ENCODE measurements around the gene VPS8. TPM values are rescaled to one million over a fixed set of nuclear protein-coding genes. Genes with fewer than 3 reads are reported as not detected.

Gene VPS8
- total and polyA plus RNA-seq, 2 of the 13 experiments (the other 11 are each of a cell fraction or from before 2014, with no cell fraction given), result 14.2 to 35.1 TPM

DNA sequence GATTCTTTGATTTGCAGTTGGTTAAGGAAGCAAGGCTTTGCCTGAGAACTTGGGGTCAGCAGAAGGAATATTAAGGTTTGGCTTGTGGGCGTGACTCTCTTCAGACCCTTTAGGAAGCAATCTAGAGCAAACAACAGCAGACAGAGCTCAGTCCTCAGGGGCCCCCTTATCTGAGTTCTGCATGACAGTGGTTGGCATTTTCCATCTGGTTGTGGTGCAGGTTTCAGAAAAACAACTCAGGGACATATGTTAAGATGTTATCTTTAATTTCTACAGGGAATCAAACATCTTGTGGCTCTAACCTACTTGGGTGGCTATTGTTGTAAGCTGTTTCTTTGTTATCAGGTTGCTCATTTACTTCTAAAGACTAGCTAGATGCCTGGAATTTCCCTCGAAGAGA lies 141.4 kb downstream of the VPS8 start:
- Histone ChIP-seq H4K20me1 (ENCODE audit: insufficient read depth, low read length) (no peaks in the 10 kb centered on the region), H3K4me1 (ENCODE audit: insufficient read depth, low read length) (0 out of 2 replicates have a peak, but pooled peaks cover 7% of the 10 kb centered on the region), H3K9ac (ENCODE audit: insufficient read depth, low read depth, low read length) (no peak overlapping the region), H3K27me3 (ENCODE audit: control insufficient read depth in 1 of 2, insufficient read depth in 2 of 2, low read length in 2 of 2) (no peaks in the 10 kb centered on the region), H3K9me3 (ENCODE audit: low read length) (no peaks in the 10 kb centered on the region), H3K79me2 (ENCODE audit: insufficient read depth, low read length) (no peaks in the 10 kb centered on the region), H3K4me2 (ENCODE audit: low read depth, low read length) (no peak overlapping the region), H3K27ac (ENCODE audit: extremely low read length, insufficient read depth, low read length) (no peak overlapping the region), H3K36me3 (replicated peaks in 1 of 2; ENCODE audit: control insufficient read depth in 1 of 2, insufficient read depth in 2 of 2, low read length in 2 of 2) (no peaks in the 10 kb centered on the region), H3K4me3 (replicated peaks in 1 of 3; ENCODE audit: insufficient read depth in 1 of 3, low read depth in 2 of 3, low read length in 3 of 3) (no peak overlapping the region), H2AFZ (ENCODE audit: low read length) (no peak overlapping the region)
- in situ Hi-C loops (cut with HindIII; ENCODE audit: extremely low pct_ligation_motif_present, low pct_unique_long_range_greater_than_20kb), result no loop called here
- ChIA-PET POLR2A (no interaction called here), CTCF (ENCODE audit: low intra/inter-chr PET ratio, low total read pairs) (no interaction called here)
- ATAC-seq, result no peak
- no peak for FAIRE-seq
- no peak for DNase-seq (ENCODE audit: low spot score)
- WGBS (ENCODE audit: low lambda C conversion rate), result 55% methylated on average over 2 of the region's 2 CpGs
- intact Hi-C loops (cut with micrococcal nuclease; ENCODE audit: unreplicated experiment), result no loop called here
- no TSS peak for BruUV-seq (replicated peaks)
- TF ChIP-seq, protein P1, sequence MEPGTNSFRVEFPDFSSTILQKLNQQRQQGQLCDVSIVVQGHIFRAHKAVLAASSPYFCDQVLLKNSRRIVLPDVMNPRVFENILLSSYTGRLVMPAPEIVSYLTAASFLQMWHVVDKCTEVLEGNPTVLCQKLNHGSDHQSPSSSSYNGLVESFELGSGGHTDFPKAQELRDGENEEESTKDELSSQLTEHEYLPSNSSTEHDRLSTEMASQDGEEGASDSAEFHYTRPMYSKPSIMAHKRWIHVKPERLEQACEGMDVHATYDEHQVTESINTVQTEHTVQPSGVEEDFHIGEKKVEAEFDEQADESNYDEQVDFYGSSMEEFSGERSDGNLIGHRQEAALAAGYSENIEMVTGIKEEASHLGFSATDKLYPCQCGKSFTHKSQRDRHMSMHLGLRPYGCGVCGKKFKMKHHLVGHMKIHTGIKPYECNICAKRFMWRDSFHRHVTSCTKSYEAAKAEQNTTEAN (CRISPR knock-in tag; conservative IDR thresholded peaks at IDR 0.05), result no peak

- Histone ChIP-seq H3K4me2 (ENCODE audit: low read depth, low read length) (no peak overlapping the region), H3K36me3 (replicated peaks in 1 of 2; ENCODE audit: control insufficient read depth in 1 of 2, insufficient read depth in 2 of 2, low read length in 2 of 2) (no peaks in the 10 kb centered on the region), H4K20me1 (ENCODE audit: insufficient read depth, low read length) (no peaks in the 10 kb centered on the region), H3K4me1 (ENCODE audit: insufficient read depth, low read length) (0 out of 2 replicates have a peak, but pooled peaks cover 7% of the 10 kb centered on the region), H3K27me3 (ENCODE audit: control insufficient read depth in 1 of 2, insufficient read depth in 2 of 2, low read length in 2 of 2) (no peaks in the 10 kb centered on the region), H3K27ac (ENCODE audit: extremely low read length, insufficient read depth, low read length) (no peak overlapping the region), H3K4me3 (replicated peaks in 1 of 3; ENCODE audit: insufficient read depth in 1 of 3, low read depth in 2 of 3, low read length in 3 of 3) (no peak overlapping the region), H2AFZ (ENCODE audit: low read length) (no peak overlapping the region), H3K9me3 (ENCODE audit: low read length) (no peaks in the 10 kb centered on the region), H3K79me2 (ENCODE audit: insufficient read depth, low read length) (no peaks in the 10 kb centered on the region), H3K9ac (ENCODE audit: insufficient read depth, low read depth, low read length) (no peak overlapping the region)
- ATAC-seq, result no peak
- no peak for FAIRE-seq
- ChIA-PET CTCF (ENCODE audit: low intra/inter-chr PET ratio, low total read pairs) (no interaction called here), POLR2A (no interaction called here)
- intact Hi-C loops (cut with micrococcal nuclease; ENCODE audit: unreplicated experiment) (no loop called here), in situ Hi-C loops (cut with HindIII; ENCODE audit: extremely low pct_ligation_motif_present, low pct_unique_long_range_greater_than_20kb) (no loop called here)
- TF ChIP-seq, protein P2, sequence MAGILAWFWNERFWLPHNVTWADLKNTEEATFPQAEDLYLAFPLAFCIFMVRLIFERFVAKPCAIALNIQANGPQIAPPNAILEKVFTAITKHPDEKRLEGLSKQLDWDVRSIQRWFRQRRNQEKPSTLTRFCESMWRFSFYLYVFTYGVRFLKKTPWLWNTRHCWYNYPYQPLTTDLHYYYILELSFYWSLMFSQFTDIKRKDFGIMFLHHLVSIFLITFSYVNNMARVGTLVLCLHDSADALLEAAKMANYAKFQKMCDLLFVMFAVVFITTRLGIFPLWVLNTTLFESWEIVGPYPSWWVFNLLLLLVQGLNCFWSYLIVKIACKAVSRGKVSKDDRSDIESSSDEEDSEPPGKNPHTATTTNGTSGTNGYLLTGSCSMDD (CRISPR knock-in tag; IDR thresholded peaks at IDR 0.05), result no peak
- TF ChIP-seq ZNF510 (CRISPR knock-in tag; IDR thresholded peaks at IDR 0.05; ENCODE audit: low read depth), result no peak
- TF ChIP-seq ZNF367 (CRISPR knock-in tag; IDR thresholded peaks at IDR 0.05; ENCODE audit: borderline replicate concordance), result no peak
- TF ChIP-seq JARID2 (CRISPR knock-in tag; IDR thresholded peaks at IDR 0.05; ENCODE audit: insufficient replicate concordance), result no peak
- TF ChIP-seq ZNF335 (CRISPR knock-in tag; IDR thresholded peaks at IDR 0.05), result no peak
- no peak for TF ChIP-seq RFX1 (IDR thresholded peaks at IDR 0.05)
- TF ChIP-seq ZNF33A (CRISPR knock-in tag; IDR thresholded peaks at IDR 0.05; ENCODE audit: borderline replicate concordance), result no peak
- no peak for TF ChIP-seq ZSCAN9 (CRISPR knock-in tag; IDR thresholded peaks at IDR 0.05; ENCODE audit: borderline replicate concordance)
- no peak for TF ChIP-seq ZNF737 (CRISPR knock-in tag; IDR thresholded peaks at IDR 0.05; ENCODE audit: borderline replicate concordance)
- no peak for TF ChIP-seq ZNF124 (CRISPR knock-in tag; IDR thresholded peaks at IDR 0.05)
- no peak for TF ChIP-seq ZNF296 (CRISPR knock-in tag; conservative IDR thresholded peaks at IDR 0.05)
- TF ChIP-seq ZNF83 (CRISPR knock-in tag; IDR thresholded peaks at IDR 0.05; ENCODE audit: borderline replicate concordance), result no peak
- TF ChIP-seq NCOA5 (CRISPR knock-in tag; IDR thresholded peaks at IDR 0.05), result no peak
- no peak for TF ChIP-seq HDAC1 (CRISPR knock-in tag; IDR thresholded peaks at IDR 0.05)
- 89% methylated on average over 3 of the region's 3 CpGs for WGBS (ENCODE audit: low lambda C conversion rate)
- no peak for DNase-seq (ENCODE audit: low spot score)
- BruUV-seq (replicated peaks), result no TSS peak
Measured at GRCh38 chr3:184954251-184954650, 142.3 kb downstream of the VPS8 start.

All from HepG2 (cell line).